HepG2 (cell line): ENCODE data around the gene MTM1. TPM values are rescaled to one million over a fixed set of nuclear protein-coding genes. Genes with fewer than 3 reads are reported as not detected.

ENCODE experiments used
- ATAC-seq: fragments of 200-7000 bp; cut with Tn5 transposase; 3 replicates; pipeline ENCODE4 v1.9.1; 2020; ENCODE audit warnings: mild to moderate bottlenecking, moderate library complexity
- BruUV-seq: library from RNA; stranded (reverse); fragments of 400-500 nt; replicated peaks from 2 replicates; lab custom pipeline; 2021; lab: Mats Ljungman, UMichigan
- CTCF ChIA-PET: fragments of 300-600 bp; formaldehyde crosslinking; extraction: SDS; loops from one replicate; lab custom pipeline; 2021; ENCODE audit warnings: low total read pairs, inconsistent platforms, low intra/inter-chr PET ratio; lab: Yijun Ruan, JAX
- POLR2A ChIA-PET: fragments of 350-600 bp; sonication (Branson Sonifier 250); formaldehyde crosslinking; loops from one replicate; lab custom pipeline; 2020; ENCODE audit warnings: antibody characterized with exemption, inconsistent platforms; lab: Yijun Ruan, JAX
- DNase-seq: peaks from one replicate; pipeline ENCODE4 v3.0.0-alpha.2; 2015; ENCODE audit warnings: low spot score
- FAIRE-seq: peaks from 3 replicates; lab custom pipeline; 2011; peaks lifted over from hg19 to GRCh38; lab: Jason Lieb, UNC
- H2AFZ ChIP-seq: one replicate; pipeline ENCODE4 v1.6.1; 2011; ENCODE audit warnings: low read length, inconsistent platforms
- H3K27ac ChIP-seq: fragments of 300-600 bp; 3 replicates; pipeline ENCODE4 v1.8.0; 2011; ENCODE audit warnings: mixed run types, mild to moderate bottlenecking, mixed read lengths, low read length, inconsistent platforms; ENCODE audit not compliant: insufficient read depth; ENCODE audit errors: extremely low read length
- H3K27me3 ChIP-seq, 2 experiments: fragments of 200-600 bp in 1 of 2; 2 replicates in 1 of 2; 3 replicates in 1 of 2; pipeline versions ENCODE4 v1.6.0 to v1.8.0; 2011; ENCODE audit warnings: low read length in 2 of 2, mild to moderate bottlenecking in 2 of 2, moderate library complexity in 2 of 2, inconsistent platforms in 1 of 2; ENCODE audit not compliant: insufficient read depth in 2 of 2, control insufficient read depth in 1 of 2
- H3K36me3 ChIP-seq, 2 experiments: fragments of 200-600 bp in 1 of 2; replicated peaks in 1 of 2; 2 replicates in 1 of 2; 3 replicates in 1 of 2; pipeline versions ENCODE4 v1.5.1 to v1.8.0; 2011; ENCODE audit warnings: low read length in 2 of 2, inconsistent platforms in 1 of 2; ENCODE audit not compliant: insufficient read depth in 2 of 2, control insufficient read depth in 1 of 2
- H3K4me1 ChIP-seq: 2 replicates; pipeline ENCODE4 v1.5.1; 2012; ENCODE audit warnings: low read length, inconsistent platforms; ENCODE audit not compliant: insufficient read depth
- H3K4me2 ChIP-seq: 2 replicates; pipeline ENCODE4 v1.6.0; 2011; ENCODE audit warnings: low read depth, low read length, inconsistent platforms
- H3K4me3 ChIP-seq, 3 experiments: fragments of 200-600 bp in 1 of 3; sonication (generic), shearing (Covaris generic) in 1 of 3; replicated peaks in 1 of 3; 2 replicates each; pipeline ENCODE4 v1.5.1; 2011 to 2016; ENCODE audit warnings: low read length in 3 of 3, inconsistent platforms in 2 of 3, low read depth in 2 of 3, mild to moderate bottlenecking in 2 of 3, control low read depth in 1 of 3, mixed read lengths in 1 of 3; ENCODE audit not compliant: insufficient read depth in 1 of 3
- H3K79me2 ChIP-seq: one replicate; pipeline ENCODE4 v1.6.1; 2011; ENCODE audit warnings: low read length, inconsistent platforms; ENCODE audit not compliant: insufficient read depth
- H3K9ac ChIP-seq: 2 replicates; pipeline ENCODE4 v1.6.0; 2011; ENCODE audit warnings: mild to moderate bottlenecking, low read depth, low read length, inconsistent platforms; ENCODE audit not compliant: insufficient read depth
- H3K9me3 ChIP-seq: 2 replicates; pipeline ENCODE4 v1.5.1; 2012; ENCODE audit warnings: mild to moderate bottlenecking, low read length
- H4K20me1 ChIP-seq: 2 replicates; pipeline ENCODE4 v1.6.0; 2011; ENCODE audit warnings: inconsistent platforms, mild to moderate bottlenecking, low read length, moderate library complexity; ENCODE audit not compliant: insufficient read depth
- WGBS: methylation state at CpG from one replicate; pipeline ENCODE4 v1.1.6; 2017; ENCODE audit warnings: low lambda C conversion rate; 5-methylcytosine and 5-hydroxymethylcytosine counted together
- in situ Hi-C: cut with HindIII; loops from 2 replicates; pipeline ENCODE4 v1.10.0; 2017; ENCODE audit warnings: low pct_unique_long_range_greater_than_20kb; ENCODE audit not compliant: extremely low pct_ligation_motif_present
- intact Hi-C: fragments of 100-400 bp; cut with micrococcal nuclease; formaldehyde crosslinking; loops from one replicate; pipeline ENCODE4 v1.10.0; 2022; ENCODE audit not compliant: unreplicated experiment
- polyA plus RNA-seq, 8 experiments: library from polyadenylated mRNA; depleted of rRNA in 3 of 8; stranded (reverse) in 7 of 8; unstranded in 1 of 8; fragments of >200 nt; fragmentation: Illumina TruSeq in 4 of 8; extraction: Trizol in 4 of 8; gene quantifications; 2 replicates each; pipeline versions ENCODE4 v1.2.1 to v1.2.3, GENCODE V29; 2011 to 2016; ENCODE audit warnings: low read depth in 4 of 8, missing spikeins in 1 of 8, mixed read lengths in 1 of 8; ENCODE audit not compliant: insufficient read depth in 1 of 8
- total RNA-seq, 5 experiments: library from RNA; depleted of rRNA; stranded (reverse); fragments of >200 nt; fragmentation: Illumina TruSeq; extraction: Trizol; gene quantifications; 2 replicates each; pipeline ENCODE4 v1.2.3, GENCODE V29; 2016; ENCODE audit warnings: low read depth in 1 of 5
- TF ChIP-seq, protein P1 (sequence below): sonication (generic); formaldehyde crosslinking; IDR thresholded peaks from 2 replicates; pipeline ENCODE4 v1.4.0; 2020; ENCODE audit warnings: missing genetic modification reagents
- TF ChIP-seq, protein P2 (sequence below): sonication (generic); formaldehyde crosslinking; IDR thresholded peaks from 2 replicates; pipeline ENCODE4 v1.4.0; 2020; ENCODE audit warnings: missing genetic modification reagents

Gene MTM1
- total and polyA plus RNA-seq, 2 of the 13 experiments (the other 11 are each of a cell fraction or from before 2014, with no cell fraction given), result 12.0 to 15.2 TPM

DNA sequence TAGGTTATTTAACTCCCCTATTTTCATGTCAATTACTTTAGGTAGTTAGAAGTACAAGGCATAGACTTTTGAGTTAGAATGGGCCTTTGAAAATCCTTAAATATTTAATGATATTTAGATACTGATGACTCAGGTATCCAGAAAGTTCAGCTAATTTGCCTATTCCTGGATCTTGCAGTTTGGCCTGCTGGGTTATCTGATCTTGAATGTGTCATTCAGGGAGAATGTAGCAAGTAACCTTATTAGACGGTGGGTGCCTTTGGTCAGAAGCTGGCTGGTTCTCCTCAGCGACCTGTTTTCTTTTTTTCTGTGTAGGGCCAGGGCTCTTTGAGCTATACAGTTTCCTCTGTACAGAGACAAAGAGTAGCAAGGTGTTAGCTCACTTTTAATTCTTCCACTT is 42.0 kb downstream of the MTM1 start (continued):
- TF ChIP-seq, protein P1, sequence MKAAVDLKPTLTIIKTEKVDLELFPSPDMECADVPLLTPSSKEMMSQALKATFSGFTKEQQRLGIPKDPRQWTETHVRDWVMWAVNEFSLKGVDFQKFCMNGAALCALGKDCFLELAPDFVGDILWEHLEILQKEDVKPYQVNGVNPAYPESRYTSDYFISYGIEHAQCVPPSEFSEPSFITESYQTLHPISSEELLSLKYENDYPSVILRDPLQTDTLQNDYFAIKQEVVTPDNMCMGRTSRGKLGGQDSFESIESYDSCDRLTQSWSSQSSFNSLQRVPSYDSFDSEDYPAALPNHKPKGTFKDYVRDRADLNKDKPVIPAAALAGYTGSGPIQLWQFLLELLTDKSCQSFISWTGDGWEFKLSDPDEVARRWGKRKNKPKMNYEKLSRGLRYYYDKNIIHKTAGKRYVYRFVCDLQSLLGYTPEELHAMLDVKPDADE (CRISPR knock-in tag), result no peak

DNA sequence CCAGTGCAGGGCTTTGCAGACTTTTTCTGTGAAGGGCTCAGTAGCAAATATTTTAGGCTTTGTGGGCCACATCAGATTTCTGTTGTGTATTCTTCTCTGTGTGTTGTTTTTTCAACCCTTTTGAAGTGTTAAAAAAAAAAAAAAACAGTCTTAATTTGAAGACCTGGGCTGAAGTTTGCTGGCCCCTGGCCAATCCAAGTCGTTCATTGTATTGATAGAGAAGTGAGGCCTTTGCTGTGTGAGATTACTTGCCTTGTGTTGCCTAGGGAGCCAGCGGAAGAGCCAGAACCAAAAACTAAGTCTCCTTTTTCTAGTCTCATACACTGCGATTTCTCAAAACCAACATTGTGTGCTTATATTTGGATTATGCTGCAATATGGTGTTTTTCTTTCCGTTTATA is 46.9 kb downstream of the MTM1 start:
- Histone ChIP-seq H3K9ac (no peak overlapping the region), H3K4me2 (no peak overlapping the region), H4K20me1 (no peaks in the 10 kb centered on the region), H2AFZ (no peak overlapping the region), H3K4me1 (no peaks in the 10 kb centered on the region), H3K79me2 (no peaks in the 10 kb centered on the region), H3K27ac (no peak overlapping the region), H3K36me3 (peaks cover 2 to 36% of the 10 kb centered on the region in 2 experiments; a peak in 3 of 5 replicates), H3K27me3 (no peaks in the 10 kb centered on the region), H3K9me3 (no peaks in the 10 kb centered on the region), H3K4me3 (no peak overlapping the region)
- intact Hi-C loops, result no loop called here
- in situ Hi-C loops, result no loop called here
- no TSS peak for BruUV-seq
- ATAC-seq (no peak), FAIRE-seq (no peak), DNase-seq (no peak)
- ChIA-PET CTCF (no interaction called here), POLR2A (no interaction called here)
- TF ChIP-seq, protein P2, sequence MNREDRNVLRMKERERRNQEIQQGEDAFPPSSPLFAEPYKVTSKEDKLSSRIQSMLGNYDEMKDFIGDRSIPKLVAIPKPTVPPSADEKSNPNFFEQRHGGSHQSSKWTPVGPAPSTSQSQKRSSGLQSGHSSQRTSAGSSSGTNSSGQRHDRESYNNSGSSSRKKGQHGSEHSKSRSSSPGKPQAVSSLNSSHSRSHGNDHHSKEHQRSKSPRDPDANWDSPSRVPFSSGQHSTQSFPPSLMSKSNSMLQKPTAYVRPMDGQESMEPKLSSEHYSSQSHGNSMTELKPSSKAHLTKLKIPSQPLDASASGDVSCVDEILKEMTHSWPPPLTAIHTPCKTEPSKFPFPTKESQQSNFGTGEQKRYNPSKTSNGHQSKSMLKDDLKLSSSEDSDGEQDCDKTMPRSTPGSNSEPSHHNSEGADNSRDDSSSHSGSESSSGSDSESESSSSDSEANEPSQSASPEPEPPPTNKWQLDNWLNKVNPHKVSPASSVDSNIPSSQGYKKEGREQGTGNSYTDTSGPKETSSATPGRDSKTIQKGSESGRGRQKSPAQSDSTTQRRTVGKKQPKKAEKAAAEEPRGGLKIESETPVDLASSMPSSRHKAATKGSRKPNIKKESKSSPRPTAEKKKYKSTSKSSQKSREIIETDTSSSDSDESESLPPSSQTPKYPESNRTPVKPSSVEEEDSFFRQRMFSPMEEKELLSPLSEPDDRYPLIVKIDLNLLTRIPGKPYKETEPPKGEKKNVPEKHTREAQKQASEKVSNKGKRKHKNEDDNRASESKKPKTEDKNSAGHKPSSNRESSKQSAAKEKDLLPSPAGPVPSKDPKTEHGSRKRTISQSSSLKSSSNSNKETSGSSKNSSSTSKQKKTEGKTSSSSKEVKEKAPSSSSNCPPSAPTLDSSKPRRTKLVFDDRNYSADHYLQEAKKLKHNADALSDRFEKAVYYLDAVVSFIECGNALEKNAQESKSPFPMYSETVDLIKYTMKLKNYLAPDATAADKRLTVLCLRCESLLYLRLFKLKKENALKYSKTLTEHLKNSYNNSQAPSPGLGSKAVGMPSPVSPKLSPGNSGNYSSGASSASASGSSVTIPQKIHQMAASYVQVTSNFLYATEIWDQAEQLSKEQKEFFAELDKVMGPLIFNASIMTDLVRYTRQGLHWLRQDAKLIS (CRISPR knock-in tag), result no peak
- 96% methylated on average over 4 of the region's 4 CpGs for WGBS
